Neural progenitor cell (in vitro differentiated cells): ENCODE measurements around the gene ABCA7.

Experiments used
- CTCF ChIP-seq: fragments of 200-600 bp; sonication (generic); IDR thresholded peaks from 2 replicates; pipeline ENCODE4 v1.5.1; 2017; ENCODE audit warnings: antibody characterized with exemption, mild to moderate bottlenecking
- EZH2 ChIP-seq: fragments of 200-600 bp; sonication (generic); IDR thresholded peaks from 2 replicates; pipeline ENCODE4 v1.6.1; 2017; ENCODE audit warnings: antibody characterized with exemption, mild to moderate bottlenecking, moderate library complexity
- EZH2phosphoT487 ChIP-seq: fragments of 200-600 bp; sonication (generic); IDR thresholded peaks from 2 replicates; pipeline ENCODE4 v1.6.1; 2017; ENCODE audit warnings: antibody characterized with exemption

GRCh38 chr19:1085053-1085658 is 45.2 kb downstream of the ABCA7 start:
- TF ChIP-seq CTCF, result no peak
- TF ChIP-seq EZH2, result no peak
- no peak for TF ChIP-seq EZH2phosphoT487
